Upper lobe of left lung (tissue), 4 donors: Measurements from ENCODE around the gene BGN.

Source experiments
- CTCF ChIP-seq, 6 experiments: fragments of 450-650 bp in 4 of 6; fragments of 200-600 bp in 2 of 6; sonication (generic) in 2 of 6; IDR thresholded peaks; one replicate each; pipeline ENCODE4 v1.5.1; 2016 to 2019; ENCODE audit warnings: antibody characterized with exemption in 6 of 6
- POLR2A ChIP-seq, 4 donors: fragments of 450-650 bp; IDR thresholded peaks; one replicate each; pipeline ENCODE4 v1.5.1; 2016 to 2017; ENCODE audit warnings: antibody characterized with exemption in 4 of 4, mild to moderate bottlenecking in 2 of 4

GRCh38 chrX:153521034-153521433, 26.3 kb downstream of the BGN start:
- TF ChIP-seq CTCF (IDR thresholded peaks at IDR 0.05) = no peak
- no peak for TF ChIP-seq POLR2A (IDR thresholded peaks at IDR 0.05)
